OCI-LY1 (cell line): ENCODE measurements around the gene NDRG4.

Experiments
- CTCF ChIP-seq: fragments of 200-600 bp; sonication (generic), shearing (Covaris generic); IDR thresholded peaks from 2 replicates; pipeline ENCODE4 v1.5.1; 2017; ENCODE audit warnings: mild to moderate bottlenecking, antibody characterized with exemption, low read length, moderate library complexity, mixed read lengths
- EZH2 ChIP-seq: fragments of 200-600 bp; sonication (generic), shearing (Covaris generic); IDR thresholded peaks from 2 replicates; pipeline ENCODE4 v1.8.0; 2017; ENCODE audit warnings: borderline replicate concordance, mixed run types, mild to moderate bottlenecking, antibody characterized with exemption, low read length, moderate library complexity, mixed read lengths

DNA sequence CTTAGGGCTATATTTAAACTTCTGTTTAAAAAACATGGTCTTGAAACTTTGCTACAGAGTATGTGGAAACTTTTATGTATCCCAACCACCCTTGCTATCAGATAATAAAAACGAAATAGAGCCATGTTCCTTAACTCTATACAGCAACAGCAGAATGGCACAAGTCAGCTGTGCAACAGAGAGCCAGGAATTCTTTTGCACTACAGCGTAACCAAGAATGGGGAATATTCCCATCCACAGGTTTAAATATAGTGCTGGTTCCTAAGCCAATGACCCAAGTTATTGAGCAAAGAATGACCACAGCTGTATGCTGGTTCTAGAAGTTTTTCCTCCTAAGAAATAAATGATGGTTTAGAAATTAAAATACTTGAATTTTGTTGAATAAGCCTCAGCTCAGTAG lies 48.4 kb downstream of the NDRG4 start:
- TF ChIP-seq CTCF: no peak
- TF ChIP-seq EZH2: no peak
